Caco-2 (cell line): ENCODE data around the gene DSCAM. TPM values are rescaled to one million over a fixed set of nuclear protein-coding genes. Genes with fewer than 3 reads are reported as not detected.

Experiments
- BruUV-seq: library from RNA; stranded (reverse); fragments of 400-500 nt; replicated peaks from 2 replicates; lab custom pipeline; 2021; lab: Mats Ljungman, UMichigan
- CTCF ChIA-PET: fragments of 300-600 bp; sonication (Branson Sonifier 250); formaldehyde crosslinking; loops from one replicate; lab custom pipeline; 2022; ENCODE audit warnings: antibody characterized with exemption; lab: Charles Lee
- POLR2A ChIA-PET: fragments of 300-600 bp; sonication (Branson Sonifier 250); formaldehyde crosslinking; loops from one replicate; lab custom pipeline; 2022; ENCODE audit warnings: antibody characterized with exemption; lab: Charles Lee
- DNase-seq, 2 experiments: peaks; one replicate each; pipeline versions ENCODE4 v3.0.0 to v3.0.0-alpha.2; 2020 to 2022
- H3K27me3 ChIP-seq: replicated peaks from 2 replicates; pipeline ENCODE4 v1.6.0; 2011; ENCODE audit warnings: low read length; ENCODE audit not compliant: control insufficient read depth, insufficient read depth
- H3K36me3 ChIP-seq: 2 replicates; pipeline ENCODE4 v1.5.1; 2011; ENCODE audit warnings: low read length; ENCODE audit not compliant: control insufficient read depth, insufficient read depth
- H3K4me1 ChIP-seq: fragments of 250-450 bp; sonication (Bioruptor Pico); 2 replicates; pipeline ENCODE4 v1.5.1; 2020; ENCODE audit warnings: mild to moderate bottlenecking
- H3K4me3 ChIP-seq: 2 replicates; pipeline ENCODE4 v1.5.1; 2011; ENCODE audit warnings: low read depth, mild to moderate bottlenecking, control low read depth, low read length
- H3K9me3 ChIP-seq: fragments of 250-450 bp; sonication (Bioruptor Pico); 2 replicates; pipeline ENCODE4 v1.5.1; 2020; ENCODE audit warnings: mild to moderate bottlenecking, moderate library complexity
- H3K27ac Mint-ChIP-seq: one replicate; pipeline ENCODE4 v1.8.0; 2022; ENCODE audit warnings: mixed read lengths; ENCODE audit not compliant: unreplicated experiment
- H3K27me3 Mint-ChIP-seq: one replicate; pipeline ENCODE4 v1.8.0; 2022; ENCODE audit warnings: mixed read lengths; ENCODE audit not compliant: insufficient read depth, unreplicated experiment
- H3K36me3 Mint-ChIP-seq: one replicate; pipeline ENCODE4 v1.8.0; 2022; ENCODE audit warnings: mild to moderate bottlenecking, mixed read lengths; ENCODE audit not compliant: insufficient read depth, unreplicated experiment
- H3K4me1 Mint-ChIP-seq: one replicate; pipeline ENCODE4 v1.8.0; 2022; ENCODE audit warnings: low read depth, mixed read lengths; ENCODE audit not compliant: unreplicated experiment
- H3K4me3 Mint-ChIP-seq: one replicate; pipeline ENCODE4 v1.8.0; 2022; ENCODE audit warnings: mild to moderate bottlenecking, moderate library complexity, mixed read lengths; ENCODE audit not compliant: unreplicated experiment
- H3K9me3 Mint-ChIP-seq: one replicate; pipeline ENCODE4 v1.8.0; 2022; ENCODE audit warnings: mixed read lengths; ENCODE audit not compliant: unreplicated experiment
- CTCF ChIP-seq, 2 experiments: fragments of 200-600 bp in 1 of 2; IDR thresholded peaks; 1 replicate in 1 of 2; 2 replicates in 1 of 2; pipeline versions ENCODE4 v1.5.1 to v1.8.0; 2011 to 2022; ENCODE audit warnings: antibody characterized with exemption in 1 of 2, control low read depth in 1 of 2, inconsistent platforms in 1 of 2, low read depth in 1 of 2, low read length in 1 of 2, mild to moderate bottlenecking in 1 of 2, moderate library complexity in 1 of 2; ENCODE audit not compliant: insufficient read depth in 1 of 2, severe bottlenecking in 1 of 2, unreplicated experiment in 1 of 2
- intact Hi-C: fragments of 100-400 bp; cut with micrococcal nuclease; formaldehyde crosslinking; loops from one replicate; pipeline ENCODE4 v1.10.0; 2022; ENCODE audit not compliant: unreplicated experiment
- total RNA-seq: library from RNA; stranded (reverse); gene quantifications from 2 replicates; pipeline ENCODE4 v1.2.3, GENCODE V29; 2022

DSCAM gene
- total RNA-seq, 1 experiment from 2014 or later: not detected

- peaks cover 10% of the 10 kb centered on the region for H3K27me3 Mint-ChIP-seq
- H3K4me1 ChIP-seq: no peaks in the 10 kb centered on the region
- POLR2A ChIA-PET: no interaction called here
- CTCF ChIA-PET: no interaction called here
- intact Hi-C loops: no loop called here
- no peak overlapping the region for H3K27ac Mint-ChIP-seq
- H3K9me3 Mint-ChIP-seq: no peaks in the 10 kb centered on the region
- no peak for TF ChIP-seq CTCF (IDR thresholded peaks at IDR 0.05; ENCODE audit: insufficient read depth in 1 of 2, low read depth in 1 of 2, low read length in 1 of 2, severe bottlenecking in 1 of 2, unreplicated experiment in 1 of 2)
- H3K4me3 ChIP-seq: no peak overlapping the region
- no peaks in the 10 kb centered on the region for H3K4me1 Mint-ChIP-seq
- H3K9me3 ChIP-seq: no peaks in the 10 kb centered on the region
- H3K36me3 Mint-ChIP-seq: no peaks in the 10 kb centered on the region
- BruUV-seq: no TSS peak
- no peak overlapping the region for H3K4me3 Mint-ChIP-seq
- no peaks in the 10 kb centered on the region for H3K36me3 ChIP-seq
- DNase-seq: no peak
- H3K27me3 ChIP-seq: no peaks in the 10 kb centered on the region
Observed at GRCh38 chr21:40136571-40136970, 710.4 kb downstream of the DSCAM start.

- POLR2A ChIA-PET: no interaction called here
Observed at GRCh38 chr21:40134731-40135492, 712.0 kb downstream of the DSCAM start.

GRCh38 chr21:40130476-40130875 lies 716.5 kb downstream of the DSCAM start:
- Histone ChIP-seq H3K9me3 (no peaks in the 10 kb centered on the region), H3K4me3 (no peak overlapping the region), H3K27me3 (no peaks in the 10 kb centered on the region), H3K4me1 (no peaks in the 10 kb centered on the region), H3K36me3 (no peaks in the 10 kb centered on the region)
- BruUV-seq: no TSS peak
- intact Hi-C loops: no loop called here
- Mint-ChIP-seq H3K27ac (no peak overlapping the region), H3K4me3 (no peak overlapping the region), H3K27me3 (peaks cover 22% of the 10 kb centered on the region), H3K9me3 (no peaks in the 10 kb centered on the region), H3K36me3 (no peaks in the 10 kb centered on the region), H3K4me1 (no peaks in the 10 kb centered on the region)
- no peak for DNase-seq
- ChIA-PET CTCF (no interaction called here), POLR2A (no interaction called here)
- TF ChIP-seq CTCF (IDR thresholded peaks at IDR 0.05; ENCODE audit: insufficient read depth in 1 of 2, low read depth in 1 of 2, low read length in 1 of 2, severe bottlenecking in 1 of 2, unreplicated experiment in 1 of 2): no peak

More at GRCh38 chr21:40134731-40135492, 712.0 kb downstream of the DSCAM start:
- Histone ChIP-seq H3K36me3 (no peaks in the 10 kb centered on the region), H3K27me3 (no peaks in the 10 kb centered on the region), H3K4me1 (no peaks in the 10 kb centered on the region), H3K4me3 (no peak overlapping the region), H3K9me3 (no peaks in the 10 kb centered on the region)
- CTCF ChIA-PET: no interaction called here
- Mint-ChIP-seq H3K27me3 (peaks cover 10% of the 10 kb centered on the region), H3K4me1 (no peaks in the 10 kb centered on the region), H3K4me3 (no peak overlapping the region), H3K36me3 (no peaks in the 10 kb centered on the region), H3K9me3 (no peaks in the 10 kb centered on the region), H3K27ac (no peak overlapping the region)
- intact Hi-C loops: no loop called here
- no peak for TF ChIP-seq CTCF (IDR thresholded peaks at IDR 0.05; ENCODE audit: insufficient read depth in 1 of 2, low read depth in 1 of 2, low read length in 1 of 2, severe bottlenecking in 1 of 2, unreplicated experiment in 1 of 2)
- DNase-seq: no peak
- BruUV-seq: no TSS peak
